Upper lobe of left lung (tissue), 4 donors: ENCODE data around the gene FAM78B.

Source experiments
- POLR2A ChIP-seq, 4 donors: fragments of 450-650 bp; IDR thresholded peaks; one replicate each; pipeline ENCODE4 v1.5.1; 2016 to 2017; ENCODE audit warnings: antibody characterized with exemption in 4 of 4, mild to moderate bottlenecking in 2 of 4
- TF ChIP-seq, protein P1 (sequence below), 6 experiments: fragments of 450-650 bp in 4 of 6; fragments of 200-600 bp in 2 of 6; sonication (generic) in 2 of 6; IDR thresholded peaks; one replicate each; pipeline ENCODE4 v1.5.1; 2016 to 2019; ENCODE audit warnings: antibody characterized with exemption in 6 of 6

DNA sequence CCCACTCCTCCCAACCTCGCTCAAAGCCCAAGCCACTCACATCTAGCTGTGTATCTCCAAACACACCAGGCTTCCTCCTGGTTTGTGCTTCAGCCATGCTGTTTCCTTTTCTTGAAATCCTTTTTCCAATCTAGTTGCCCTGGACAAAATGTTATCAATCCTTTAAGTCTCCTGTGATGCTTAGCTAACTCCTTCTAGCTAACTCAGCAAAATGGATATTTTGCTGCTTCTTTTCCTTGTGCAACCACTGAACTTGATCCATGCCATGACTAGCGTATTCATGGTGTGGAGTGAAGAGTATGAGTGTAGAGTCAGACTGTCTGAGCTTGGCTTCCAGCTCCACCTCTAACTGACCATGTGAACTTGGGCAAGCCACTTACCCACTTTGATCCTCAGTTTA is 33.9 kb upstream of the FAM78B start:
- TF ChIP-seq POLR2A (IDR thresholded peaks at IDR 0.05), result no peak
- TF ChIP-seq, protein P1, sequence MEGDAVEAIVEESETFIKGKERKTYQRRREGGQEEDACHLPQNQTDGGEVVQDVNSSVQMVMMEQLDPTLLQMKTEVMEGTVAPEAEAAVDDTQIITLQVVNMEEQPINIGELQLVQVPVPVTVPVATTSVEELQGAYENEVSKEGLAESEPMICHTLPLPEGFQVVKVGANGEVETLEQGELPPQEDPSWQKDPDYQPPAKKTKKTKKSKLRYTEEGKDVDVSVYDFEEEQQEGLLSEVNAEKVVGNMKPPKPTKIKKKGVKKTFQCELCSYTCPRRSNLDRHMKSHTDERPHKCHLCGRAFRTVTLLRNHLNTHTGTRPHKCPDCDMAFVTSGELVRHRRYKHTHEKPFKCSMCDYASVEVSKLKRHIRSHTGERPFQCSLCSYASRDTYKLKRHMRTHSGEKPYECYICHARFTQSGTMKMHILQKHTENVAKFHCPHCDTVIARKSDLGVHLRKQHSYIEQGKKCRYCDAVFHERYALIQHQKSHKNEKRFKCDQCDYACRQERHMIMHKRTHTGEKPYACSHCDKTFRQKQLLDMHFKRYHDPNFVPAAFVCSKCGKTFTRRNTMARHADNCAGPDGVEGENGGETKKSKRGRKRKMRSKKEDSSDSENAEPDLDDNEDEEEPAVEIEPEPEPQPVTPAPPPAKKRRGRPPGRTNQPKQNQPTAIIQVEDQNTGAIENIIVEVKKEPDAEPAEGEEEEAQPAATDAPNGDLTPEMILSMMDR (IDR thresholded peaks at IDR 0.05), result no peak
